Suprapubic skin (tissue), 4 donors: ENCODE data around the gene SCAF1.

Experiments used
- CTCF ChIP-seq, 2 donors: fragments of 200-600 bp in 1 of 2; fragments of 450-650 bp in 1 of 2; sonication (generic) in 1 of 2; IDR thresholded peaks; one replicate each; pipeline ENCODE4 v1.5.1; 2016 to 2019; ENCODE audit warnings: antibody characterized with exemption in 2 of 2, mild to moderate bottlenecking in 1 of 2, moderate library complexity in 1 of 2
- EP300 ChIP-seq: sonication (generic); formaldehyde crosslinking; IDR thresholded peaks from one replicate; pipeline ENCODE4 v1.6.1; 2017; ENCODE audit warnings: antibody characterized with exemption
- POLR2A ChIP-seq, 2 donors: fragments of 450-650 bp; IDR thresholded peaks; one replicate each; pipeline ENCODE4 v1.6.1; 2017; ENCODE audit warnings: antibody characterized with exemption in 2 of 2, mild to moderate bottlenecking in 2 of 2, moderate library complexity in 2 of 2
- POLR2AphosphoS5 ChIP-seq, 3 donors: sonication (generic); formaldehyde crosslinking; IDR thresholded peaks; one replicate each; pipeline ENCODE4 v1.6.1; 2017; ENCODE audit warnings: antibody characterized with exemption in 3 of 3

DNA sequence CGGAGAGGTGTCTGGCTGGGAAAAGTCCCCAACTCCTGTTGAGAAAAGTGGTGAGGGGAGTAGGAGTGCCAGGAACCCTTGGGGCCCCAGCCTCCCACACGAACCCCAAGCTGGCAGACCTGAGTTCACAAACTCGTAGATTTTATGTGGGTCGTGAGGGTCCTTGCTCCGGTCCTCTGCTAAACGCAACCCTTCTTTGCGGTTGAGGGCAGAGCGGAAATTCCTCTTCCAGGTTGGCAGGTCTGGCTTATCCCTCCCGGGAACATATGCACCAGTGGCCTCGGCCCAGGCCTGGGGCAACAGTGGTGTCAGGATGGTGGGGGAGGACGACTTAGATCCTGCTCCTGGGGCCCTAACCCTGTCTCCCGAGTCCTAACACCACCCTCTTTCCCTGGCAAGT lies 21.2 kb downstream of the SCAF1 start:
- TF ChIP-seq CTCF (IDR thresholded peaks at IDR 0.05) (no peak), POLR2A (IDR thresholded peaks at IDR 0.05) (no peak), POLR2AphosphoS5 (IDR thresholded peaks at IDR 0.05) (no peak), EP300 (no peak)
